Endothelial cell (in vitro differentiated cells): Measurements from ENCODE around the gene RPS26. TPM values are rescaled to one million over a fixed set of nuclear protein-coding genes. Genes with fewer than 3 reads are reported as not detected.

ENCODE experiments used
- DNase-seq: peaks from one replicate; pipeline ENCODE4 v3.0.0; 2021; ENCODE audit warnings: low spot score
- H3K27ac Mint-ChIP-seq: one replicate; pipeline ENCODE4 v1.8.0; 2021; ENCODE audit warnings: mixed read lengths, inconsistent platforms; ENCODE audit not compliant: unreplicated experiment
- H3K27me3 Mint-ChIP-seq: one replicate; pipeline ENCODE4 v1.8.0; 2021; ENCODE audit warnings: mild to moderate bottlenecking, moderate library complexity, mixed read lengths, inconsistent platforms; ENCODE audit not compliant: unreplicated experiment
- H3K36me3 Mint-ChIP-seq: one replicate; pipeline ENCODE4 v1.8.0; 2021; ENCODE audit warnings: mild to moderate bottlenecking, low read depth, mixed read lengths, inconsistent platforms; ENCODE audit not compliant: unreplicated experiment
- H3K4me1 Mint-ChIP-seq: one replicate; pipeline ENCODE4 v1.8.0; 2021; ENCODE audit warnings: mild to moderate bottlenecking, mixed read lengths, inconsistent platforms; ENCODE audit not compliant: unreplicated experiment
- H3K4me3 Mint-ChIP-seq: one replicate; pipeline ENCODE4 v1.8.0; 2021; ENCODE audit warnings: mild to moderate bottlenecking, mixed read lengths, inconsistent platforms; ENCODE audit not compliant: unreplicated experiment
- H3K9me3 Mint-ChIP-seq: one replicate; pipeline ENCODE4 v1.8.0; 2021; ENCODE audit warnings: mixed read lengths, inconsistent platforms; ENCODE audit not compliant: unreplicated experiment
- total RNA-seq: library from RNA; stranded (reverse); fragmentation: NEBNext Ultra II Directional; extraction: Animal tissue kit (Norgen Biotek cat#: 25700); gene quantifications from one replicate; pipeline ENCODE4 v1.2.1, GENCODE V29; 2021; ENCODE audit not compliant: unreplicated experiment
- TF ChIP-seq, protein P1 (sequence below): fragments of 200-600 bp; sonication (generic); IDR thresholded peaks from one replicate; pipeline ENCODE4 v1.5.0; 2021; ENCODE audit warnings: antibody characterized with exemption; ENCODE audit not compliant: unreplicated experiment

RPS26 gene
- total RNA-seq, 1 donor from 2014 or later = 45.8 TPM

DNA sequence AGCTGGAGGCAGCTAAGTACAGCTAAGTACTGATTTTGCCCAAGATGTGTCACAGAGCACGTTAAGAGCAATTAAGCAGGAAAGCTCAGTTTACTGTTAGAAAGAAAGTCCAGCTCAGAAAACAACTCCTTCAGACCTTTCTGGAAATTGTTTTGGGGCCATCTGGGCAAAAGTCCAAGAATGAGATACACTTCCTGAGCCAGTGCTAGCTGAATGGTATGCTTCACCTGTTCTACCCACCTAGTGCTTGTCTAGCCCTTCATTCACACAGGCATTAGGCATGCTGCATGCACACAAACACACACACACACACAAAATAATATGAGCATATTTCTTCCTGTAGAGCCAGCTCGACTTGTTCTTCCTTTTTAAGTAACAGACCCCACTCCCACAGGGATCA lies 27.5 kb upstream of the RPS26 start:
- peaks cover 5% of the 10 kb centered on the region for H3K27me3 Mint-ChIP-seq
- H3K27ac Mint-ChIP-seq = peak overlapping the region; percentile 30
- H3K9me3 Mint-ChIP-seq = no peaks in the 10 kb centered on the region
- peaks cover 8% of the 10 kb centered on the region for H3K4me1 Mint-ChIP-seq
- H3K4me3 Mint-ChIP-seq = no peak overlapping the region
- TF ChIP-seq, protein P1, sequence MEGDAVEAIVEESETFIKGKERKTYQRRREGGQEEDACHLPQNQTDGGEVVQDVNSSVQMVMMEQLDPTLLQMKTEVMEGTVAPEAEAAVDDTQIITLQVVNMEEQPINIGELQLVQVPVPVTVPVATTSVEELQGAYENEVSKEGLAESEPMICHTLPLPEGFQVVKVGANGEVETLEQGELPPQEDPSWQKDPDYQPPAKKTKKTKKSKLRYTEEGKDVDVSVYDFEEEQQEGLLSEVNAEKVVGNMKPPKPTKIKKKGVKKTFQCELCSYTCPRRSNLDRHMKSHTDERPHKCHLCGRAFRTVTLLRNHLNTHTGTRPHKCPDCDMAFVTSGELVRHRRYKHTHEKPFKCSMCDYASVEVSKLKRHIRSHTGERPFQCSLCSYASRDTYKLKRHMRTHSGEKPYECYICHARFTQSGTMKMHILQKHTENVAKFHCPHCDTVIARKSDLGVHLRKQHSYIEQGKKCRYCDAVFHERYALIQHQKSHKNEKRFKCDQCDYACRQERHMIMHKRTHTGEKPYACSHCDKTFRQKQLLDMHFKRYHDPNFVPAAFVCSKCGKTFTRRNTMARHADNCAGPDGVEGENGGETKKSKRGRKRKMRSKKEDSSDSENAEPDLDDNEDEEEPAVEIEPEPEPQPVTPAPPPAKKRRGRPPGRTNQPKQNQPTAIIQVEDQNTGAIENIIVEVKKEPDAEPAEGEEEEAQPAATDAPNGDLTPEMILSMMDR = no peak
- no peaks in the 10 kb centered on the region for H3K36me3 Mint-ChIP-seq
- DNase-seq = no peak

DNA sequence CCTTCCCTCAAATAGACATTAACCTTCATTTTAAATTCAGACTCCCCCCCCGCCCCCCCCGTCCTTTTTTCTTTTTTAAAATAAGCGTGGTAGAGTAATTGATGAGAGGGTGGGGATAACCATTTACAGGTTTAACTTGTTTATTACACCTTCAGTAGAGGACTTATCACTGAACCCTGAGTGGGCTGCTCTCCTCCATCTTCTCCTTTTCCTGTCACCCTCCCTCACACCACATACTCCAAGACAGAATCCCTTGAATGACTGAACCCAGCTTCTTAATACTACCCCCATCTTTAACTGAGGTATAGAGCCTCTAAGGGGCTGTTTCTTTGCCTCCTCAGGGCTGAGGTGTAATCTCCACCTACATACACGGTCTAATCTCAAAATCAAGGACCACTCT lies 24.5 kb upstream of the RPS26 start:
- Mint-ChIP-seq H3K27ac (no peak overlapping the region), H3K9me3 (no peaks in the 10 kb centered on the region), H3K27me3 (peaks cover 9% of the 10 kb centered on the region), H3K36me3 (peaks cover 1% of the 10 kb centered on the region), H3K4me3 (no peak overlapping the region), H3K4me1 (peaks cover 16% of the 10 kb centered on the region)
- TF ChIP-seq, protein P1 = no peak
- DNase-seq = no peak

DNA sequence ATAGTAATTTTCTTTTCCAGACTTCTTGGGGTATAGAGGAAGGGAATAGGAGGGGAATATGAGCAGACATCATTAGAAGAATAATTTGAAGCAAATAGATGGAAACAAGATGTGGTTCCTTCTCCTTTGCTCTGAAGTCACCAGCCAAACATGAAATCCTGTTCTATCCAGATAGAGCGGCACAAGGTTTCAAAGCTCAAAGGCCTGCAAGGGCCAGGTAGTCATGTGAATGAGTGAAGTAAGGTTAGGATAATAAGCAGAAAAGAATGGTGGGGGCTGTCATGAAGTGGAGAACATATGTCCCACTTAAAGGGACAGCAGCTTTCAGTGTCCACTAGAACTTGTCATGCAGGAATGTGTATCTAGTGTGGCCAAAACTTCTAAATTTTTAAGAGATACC lies 23.4 kb upstream of the RPS26 start:
- TF ChIP-seq, protein P1 = no peak
- Mint-ChIP-seq H3K4me1 (peaks cover 16% of the 10 kb centered on the region), H3K27ac (no peak overlapping the region), H3K27me3 (peaks cover 9% of the 10 kb centered on the region), H3K36me3 (peaks cover 4% of the 10 kb centered on the region), H3K9me3 (no peaks in the 10 kb centered on the region), H3K4me3 (no peak overlapping the region)
- DNase-seq = no peak

DNA sequence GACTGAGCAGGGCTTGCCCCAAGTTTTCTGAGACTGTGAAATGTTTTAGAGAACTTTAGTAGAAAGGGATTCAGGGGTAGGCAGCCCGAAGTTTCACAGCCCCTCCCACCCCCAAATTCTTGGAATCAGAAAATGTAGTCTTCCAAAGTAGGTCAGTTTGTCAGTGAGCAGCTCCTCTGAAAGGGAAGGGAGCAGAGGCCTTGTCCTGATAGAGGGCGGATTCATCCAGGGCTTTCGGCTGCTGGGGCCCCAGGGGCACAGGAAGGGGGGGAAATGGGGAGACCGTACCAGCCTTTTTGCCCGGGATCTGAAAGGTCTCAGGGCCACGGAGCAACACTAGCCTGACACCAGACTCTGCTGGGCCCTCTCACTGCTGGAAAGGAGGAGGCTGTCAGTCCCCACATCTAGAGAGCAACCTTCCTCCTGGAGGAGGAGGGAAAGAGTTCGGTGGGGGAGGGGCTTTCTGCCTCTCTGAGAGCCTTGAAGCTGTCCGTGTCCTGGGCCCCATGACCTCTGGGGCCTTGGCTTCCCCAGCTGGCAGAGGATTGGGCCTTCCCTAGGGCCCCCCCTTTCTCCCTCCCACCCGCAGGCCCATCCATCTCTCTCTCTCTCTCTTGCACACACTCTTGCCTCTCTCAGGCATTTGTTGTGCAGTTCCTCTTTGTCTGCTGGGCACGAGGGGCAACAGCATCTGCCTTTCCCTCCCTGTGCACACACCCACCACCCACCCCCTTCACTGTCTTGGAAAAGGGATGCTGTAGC lies 21.1 kb upstream of the RPS26 start, which contains the start of gene IKZF4:
Gene IKZF4, plus strand, starts transcription at position 621 of the 762 bp plus-strand sequence. CDS start 451 bp downstream, outside the sequence.
- H3K4me1 Mint-ChIP-seq = peaks cover 14% of the 10 kb centered on the region
- peaks cover 8% of the 10 kb centered on the region for H3K27me3 Mint-ChIP-seq
- TF ChIP-seq, protein P1 = no peak

DNA sequence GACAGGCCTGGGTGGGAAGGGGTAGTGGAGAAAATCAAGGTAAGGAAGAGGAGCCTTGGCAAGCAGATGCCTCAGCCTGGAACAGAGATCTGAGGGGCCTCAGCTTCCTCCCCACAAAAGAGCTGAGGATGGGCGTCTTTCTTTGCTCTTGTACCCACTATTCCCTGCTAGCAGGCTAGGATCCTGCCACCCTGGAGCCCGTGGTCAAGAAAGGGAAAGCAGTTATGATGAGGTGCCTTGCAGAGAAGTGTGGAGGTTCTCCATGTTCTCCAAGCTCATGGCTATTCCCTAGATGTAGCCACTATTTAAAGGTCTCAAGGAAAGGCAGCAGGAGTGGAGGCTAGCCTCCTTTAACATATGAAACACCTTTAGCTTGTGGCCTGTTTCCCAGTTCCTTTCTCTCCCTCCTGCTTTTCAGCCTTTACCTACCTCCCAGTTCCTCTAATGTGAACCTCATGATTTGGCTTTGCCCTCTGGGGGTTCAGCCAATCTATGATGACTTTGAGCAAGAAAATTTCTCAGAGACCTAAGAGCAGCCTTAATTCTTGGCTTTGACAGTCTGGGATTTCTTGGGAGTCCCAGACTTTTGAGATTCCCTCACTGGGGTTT lies 19.7 kb upstream of the RPS26 start:
- Mint-ChIP-seq H3K36me3 (peaks cover 4% of the 10 kb centered on the region), H3K4me1 (peaks cover 14% of the 10 kb centered on the region), H3K27ac (no peak overlapping the region), H3K27me3 (peaks cover 6% of the 10 kb centered on the region), H3K4me3 (no peak overlapping the region), H3K9me3 (no peaks in the 10 kb centered on the region)
- TF ChIP-seq, protein P1 = no peak
- DNase-seq = no peak

More for the DNA sequence above, 21.1 kb upstream of the RPS26 start, which contains the start of gene IKZF4:
- H3K27ac Mint-ChIP-seq = peak within 1 kb of the TSS; percentile 42
- peak; percentile 36 for DNase-seq
- no peaks in the 10 kb centered on the region for H3K9me3 Mint-ChIP-seq
- H3K36me3 Mint-ChIP-seq = peaks cover 4% of the 10 kb centered on the region
- peak within 1 kb of the TSS; percentile 74 for H3K4me3 Mint-ChIP-seq
